Ishikawa (cell line): ENCODE data around the gene MATN1.

Source experiments
- EP300 ChIP-seq: IDR thresholded peaks from 2 replicates; pipeline ENCODE4 v1.6.1; 2012; ENCODE audit warnings: borderline replicate concordance
- FOXM1 ChIP-seq: IDR thresholded peaks from 2 replicates; pipeline ENCODE4 v1.6.1; 2012; ENCODE audit warnings: low read depth, borderline replicate concordance
- YY1 ChIP-seq: IDR thresholded peaks from 2 replicates; pipeline ENCODE4 v1.6.1; 2012; ENCODE audit warnings: low read depth

DNA sequence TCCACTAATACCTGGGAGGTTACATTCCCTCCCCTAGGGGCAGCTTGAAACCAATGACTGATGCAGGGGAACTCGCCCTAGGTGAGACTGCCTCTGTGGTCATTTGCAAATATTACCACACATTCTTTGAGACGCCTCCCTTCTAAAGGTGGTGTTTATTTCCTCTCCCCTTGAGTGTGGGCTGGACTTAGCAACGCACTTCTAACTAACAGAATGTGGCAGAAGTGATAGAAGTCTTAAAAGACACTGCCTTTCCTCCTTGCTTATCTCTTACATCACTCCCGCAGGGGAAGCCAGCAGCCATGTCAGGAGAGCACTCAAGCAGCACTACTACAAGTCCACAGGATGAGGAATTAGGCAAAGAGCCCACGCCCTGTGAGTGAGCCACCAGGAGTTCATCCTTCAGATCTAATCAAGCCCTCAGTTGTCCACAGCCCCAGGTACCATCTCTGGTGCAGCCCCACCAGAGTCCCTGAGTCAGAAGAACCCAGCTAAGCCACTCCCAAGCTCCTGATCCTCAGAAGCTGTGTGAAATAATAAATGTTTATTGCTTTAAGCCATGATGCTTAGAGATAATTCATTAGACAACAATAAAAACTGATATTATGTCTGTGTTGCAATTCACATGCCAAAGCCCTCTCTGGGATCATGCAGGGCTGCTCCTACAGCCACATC is 14.8 kb upstream of the MATN1 start:
- no peak for TF ChIP-seq FOXM1
- no peak for TF ChIP-seq YY1
- TF ChIP-seq EP300, result no peak
